MM.1S (cell line): ENCODE results near the gene SLC4A3.

ENCODE experiments used
- EZH2 ChIP-seq: fragments of 300-600 bp; sonication (generic); optimal IDR thresholded peaks from 2 replicates; pipeline ENCODE3; 2017; ENCODE audit warnings: low read depth, mild to moderate bottlenecking, antibody characterized with exemption, low read length, mixed read lengths
- TF ChIP-seq, protein P1 (sequence below): fragments of 300-600 bp; sonication (generic); IDR thresholded peaks from 2 replicates; pipeline ENCODE4 v1.5.1; 2016; ENCODE audit warnings: antibody characterized with exemption, low read length, mixed read lengths

DNA sequence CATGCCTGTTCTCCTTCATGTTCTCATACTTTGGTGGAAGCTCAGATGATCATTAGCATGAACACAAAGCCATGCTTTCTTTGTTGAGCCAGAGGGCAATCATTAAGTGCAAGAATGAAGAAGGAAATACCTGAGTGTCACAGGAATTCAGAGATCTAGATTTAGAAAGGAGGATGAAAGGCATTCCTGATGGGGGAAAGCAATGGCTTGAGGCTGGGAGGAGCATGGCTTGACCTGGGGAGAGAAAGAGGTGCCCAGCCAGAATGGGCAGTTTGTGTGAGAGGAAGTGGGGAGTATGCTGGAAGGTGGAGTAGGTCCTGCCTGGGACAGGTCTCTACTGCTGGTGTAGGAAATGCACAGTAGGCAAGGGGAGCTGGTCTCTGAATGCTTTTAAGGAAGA lies 35.1 kb downstream of the SLC4A3 start:
- TF ChIP-seq, protein P1, sequence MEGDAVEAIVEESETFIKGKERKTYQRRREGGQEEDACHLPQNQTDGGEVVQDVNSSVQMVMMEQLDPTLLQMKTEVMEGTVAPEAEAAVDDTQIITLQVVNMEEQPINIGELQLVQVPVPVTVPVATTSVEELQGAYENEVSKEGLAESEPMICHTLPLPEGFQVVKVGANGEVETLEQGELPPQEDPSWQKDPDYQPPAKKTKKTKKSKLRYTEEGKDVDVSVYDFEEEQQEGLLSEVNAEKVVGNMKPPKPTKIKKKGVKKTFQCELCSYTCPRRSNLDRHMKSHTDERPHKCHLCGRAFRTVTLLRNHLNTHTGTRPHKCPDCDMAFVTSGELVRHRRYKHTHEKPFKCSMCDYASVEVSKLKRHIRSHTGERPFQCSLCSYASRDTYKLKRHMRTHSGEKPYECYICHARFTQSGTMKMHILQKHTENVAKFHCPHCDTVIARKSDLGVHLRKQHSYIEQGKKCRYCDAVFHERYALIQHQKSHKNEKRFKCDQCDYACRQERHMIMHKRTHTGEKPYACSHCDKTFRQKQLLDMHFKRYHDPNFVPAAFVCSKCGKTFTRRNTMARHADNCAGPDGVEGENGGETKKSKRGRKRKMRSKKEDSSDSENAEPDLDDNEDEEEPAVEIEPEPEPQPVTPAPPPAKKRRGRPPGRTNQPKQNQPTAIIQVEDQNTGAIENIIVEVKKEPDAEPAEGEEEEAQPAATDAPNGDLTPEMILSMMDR: no peak
- TF ChIP-seq EZH2: no peak
